SK-N-SH (cell line): Measurements from ENCODE around the gene NUP210L. TPM values are rescaled to one million over a fixed set of nuclear protein-coding genes. Genes with fewer than 3 reads are reported as not detected.

ENCODE experiments used
- CTCF ChIA-PET: fragments of 300-600, 350-600 bp; formaldehyde crosslinking; extraction: SDS; loops from one replicate; lab custom pipeline; 2021; lab: Yijun Ruan, JAX
- POLR2A ChIA-PET: fragments of 350-600 bp; sonication (Branson Sonifier 250); formaldehyde crosslinking; extraction: SDS; loops from one replicate; lab custom pipeline; 2020; ENCODE audit warnings: antibody characterized with exemption, inconsistent platforms; lab: Yijun Ruan, JAX
- DNase-seq: peaks from one replicate; pipeline ENCODE4 v3.0.0; 2012
- H2AFZ ChIP-seq: fragments of 200-600 bp; sonication (generic); 2 replicates; pipeline ENCODE4 v1.8.1; 2016; ENCODE audit warnings: antibody characterized with exemption, mild to moderate bottlenecking, low read depth
- H3F3A ChIP-seq: fragments of 200-600 bp; sonication (generic); replicated peaks from 2 replicates; pipeline ENCODE3; 2016; ENCODE audit warnings: antibody characterized with exemption, mild to moderate bottlenecking; ENCODE audit not compliant: insufficient read depth
- H3K27ac ChIP-seq, 2 experiments: fragments of 200-500 bp in 1 of 2; fragments of 200-600 bp in 1 of 2; sonication (Bioruptor generic) in 1 of 2; sonication (generic), shearing (Covaris generic) in 1 of 2; 2 replicates each; pipeline versions ENCODE4 v1.5.1 to v1.6.1; 2014 to 2016; ENCODE audit warnings: low read depth in 2 of 2, inconsistent platforms in 1 of 2, low read length in 1 of 2, mild to moderate bottlenecking in 1 of 2, mixed read lengths in 1 of 2
- H3K27me3 ChIP-seq: fragments of 200-600 bp; sonication (generic), shearing (Covaris generic); 2 replicates; pipeline ENCODE4 v1.6.1; 2016; ENCODE audit warnings: mixed run types; ENCODE audit not compliant: insufficient read depth
- H3K36me3 ChIP-seq, 2 experiments: fragments of 200-500 bp in 1 of 2; fragments of 200-600 bp in 1 of 2; sonication (Bioruptor generic) in 1 of 2; sonication (generic) in 1 of 2; replicated peaks in 1 of 2; 2 replicates each; pipeline versions ENCODE3 to v1.5.1; 2014 to 2016; ENCODE audit warnings: low read length in 1 of 2, mild to moderate bottlenecking in 1 of 2; ENCODE audit not compliant: insufficient read depth in 2 of 2, control insufficient read depth in 1 of 2
- H3K4me1 ChIP-seq, 2 experiments: fragments of 200-500 bp in 1 of 2; fragments of 200-600 bp in 1 of 2; sonication (Bioruptor generic) in 1 of 2; sonication (generic), shearing (Covaris generic) in 1 of 2; 2 replicates each; pipeline versions ENCODE4 v1.5.1 to v1.6.1; 2014 to 2016; ENCODE audit warnings: low read depth in 1 of 2, low read length in 1 of 2, mixed run types in 1 of 2; ENCODE audit not compliant: insufficient read depth in 2 of 2, control insufficient read depth in 1 of 2
- H3K4me2 ChIP-seq: fragments of 200-600 bp; sonication (generic), shearing (Covaris generic); 2 replicates; pipeline ENCODE4 v1.6.1; 2017; ENCODE audit warnings: mixed run types
- H3K4me3 ChIP-seq, 2 experiments: fragments of 200-500 bp in 1 of 2; fragments of 200-600 bp in 1 of 2; sonication (Bioruptor generic) in 1 of 2; sonication (generic), shearing (Covaris generic) in 1 of 2; 2 replicates each; pipeline versions ENCODE4 v1.5.1 to v1.8.1; 2014 to 2016; ENCODE audit warnings: low read depth in 2 of 2, inconsistent platforms in 1 of 2, low read length in 1 of 2, mild to moderate bottlenecking in 1 of 2, mixed read lengths in 1 of 2, moderate library complexity in 1 of 2
- H3K79me2 ChIP-seq: fragments of 200-600 bp; sonication (generic); 2 replicates; pipeline ENCODE4 v1.8.1; 2017; ENCODE audit warnings: mild to moderate bottlenecking; ENCODE audit not compliant: insufficient read depth
- H3K9ac ChIP-seq: fragments of 200-600 bp; sonication (generic); 2 replicates; pipeline ENCODE4 v1.6.1; 2017; ENCODE audit warnings: mixed run types
- H3K9me2 ChIP-seq: fragments of 200-600 bp; sonication (generic); 2 replicates; pipeline ENCODE4 v1.6.1; 2017; ENCODE audit warnings: mixed run types
- H3K9me3 ChIP-seq: fragments of 200-600 bp; sonication (generic); 2 replicates; pipeline ENCODE4 v1.6.1; 2017; ENCODE audit warnings: mixed run types, mild to moderate bottlenecking, moderate library complexity
- H4K20me1 ChIP-seq: fragments of 200-600 bp; sonication (generic); 2 replicates; pipeline ENCODE4 v1.6.1; 2017; ENCODE audit warnings: mild to moderate bottlenecking, mixed run types; ENCODE audit not compliant: insufficient read depth
- FOXJ3 ChIP-seq: sonication (generic); formaldehyde crosslinking; IDR thresholded peaks from 2 replicates; pipeline ENCODE4 v1.5.1; 2020; ENCODE audit warnings: mild to moderate bottlenecking, missing genetic modification reagents
- FOXM1 ChIP-seq: IDR thresholded peaks from 2 replicates; pipeline ENCODE4 v1.4.0; 2012; ENCODE audit warnings: low read depth, mild to moderate bottlenecking
- GATA2 ChIP-seq: sonication (generic); formaldehyde crosslinking; IDR thresholded peaks from 2 replicates; pipeline ENCODE4 v1.5.0; 2020; ENCODE audit warnings: mild to moderate bottlenecking, missing genetic modification reagents
- JUND ChIP-seq: IDR thresholded peaks from 2 replicates; pipeline ENCODE4 v1.4.0; 2012
- MEF2A ChIP-seq: IDR thresholded peaks from 2 replicates; pipeline ENCODE4 v1.4.0; 2012; ENCODE audit warnings: low read depth, borderline replicate concordance
- RFX5 ChIP-seq: IDR thresholded peaks from 2 replicates; pipeline ENCODE4 v1.6.1; 2012; ENCODE audit warnings: mild to moderate bottlenecking, improper control_type of control experiment, low read length
- SIN3A ChIP-seq: IDR thresholded peaks from 2 replicates; pipeline ENCODE4 v1.6.1; 2012; ENCODE audit warnings: low read depth, mild to moderate bottlenecking, low read length, moderate library complexity, borderline replicate concordance
- SMC3 ChIP-seq: IDR thresholded peaks from 2 replicates; pipeline ENCODE4 v1.6.1; 2012; ENCODE audit warnings: low read depth, low read length, improper control_type of control experiment
- TCF12 ChIP-seq: IDR thresholded peaks from 2 replicates; pipeline ENCODE4 v1.4.0; 2012
- WGBS: methylation state at CpG from one replicate; pipeline ENCODE4 v1.1.6; 2017; ENCODE audit warnings: low lambda C conversion rate; 5-methylcytosine and 5-hydroxymethylcytosine counted together
- polyA plus RNA-seq, 3 experiments: library from polyadenylated mRNA; depleted of rRNA; stranded (reverse); fragments of >200 nt; gene quantifications; 2 replicates each; pipeline ENCODE4 v1.2.3, GENCODE V29; 2012
- TF ChIP-seq, protein P1 (sequence below): fragments of 200-600 bp; sonication (generic); IDR thresholded peaks from 2 replicates; pipeline ENCODE4 v1.6.1; 2017; ENCODE audit warnings: antibody characterized with exemption, mild to moderate bottlenecking, moderate library complexity
- TF ChIP-seq, protein P2 (sequence below): fragments of 150-350 bp; IDR thresholded peaks from 2 replicates; pipeline ENCODE4 v1.6.1; 2016; ENCODE audit warnings: mild to moderate bottlenecking, low read depth, low read length
- TF ChIP-seq, protein P3 (sequence below): IDR thresholded peaks from 2 replicates; pipeline ENCODE4 v1.6.1; 2012; ENCODE audit warnings: mild to moderate bottlenecking, low read depth, low read length, moderate library complexity
- TF ChIP-seq, protein P4 (sequence below): fragments of 150-350 bp; IDR thresholded peaks from 2 replicates; pipeline ENCODE4 v1.6.1; 2017; ENCODE audit warnings: antibody characterized with exemption, low read length, low read depth, borderline replicate concordance
- TF ChIP-seq, protein P5 (sequence below): IDR thresholded peaks from 2 replicates; pipeline ENCODE4 v1.4.0; 2012; ENCODE audit warnings: low read depth, borderline replicate concordance

Gene NUP210L
- polyA plus RNA-seq (2012; rRNA removed), result not detected in 2 replicates
- not detected in 2 replicates for polyA plus RNA-seq (2012; cell fraction: cytosol; rRNA removed)
- polyA plus RNA-seq (2012; cell fraction: nucleus; rRNA removed), result 0.02 TPM in 1 of 2 replicates, not detected in the other

DNA sequence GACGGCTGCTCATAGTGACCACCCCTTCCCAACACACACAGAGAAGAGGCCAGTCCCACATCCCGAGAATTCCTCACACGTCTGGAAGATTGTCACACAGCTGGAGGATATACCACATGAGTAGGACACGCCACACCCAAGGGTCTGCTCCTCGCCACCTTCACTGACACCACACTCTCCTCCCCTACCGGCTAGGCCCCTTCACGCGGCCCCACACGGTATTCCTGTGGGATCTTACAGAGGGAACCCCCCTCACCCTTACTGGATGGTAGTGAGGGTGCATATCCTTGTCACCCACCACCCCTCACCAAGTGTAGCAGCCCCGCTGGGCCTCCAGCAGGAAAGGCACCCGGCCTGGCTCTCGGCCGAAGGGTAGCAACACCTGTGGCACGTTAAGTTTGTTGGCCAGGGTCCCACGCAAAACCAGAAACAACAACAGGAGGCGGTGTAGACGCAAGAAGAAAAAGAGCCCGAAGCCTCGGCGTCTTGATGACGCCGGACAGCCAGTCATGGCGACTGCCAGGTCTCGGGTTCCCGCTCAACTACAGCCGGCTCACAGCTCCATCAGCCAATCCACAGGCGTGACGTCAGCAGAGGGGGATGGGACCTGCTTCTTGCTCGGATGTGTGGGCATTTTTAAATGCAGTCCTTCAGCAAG is at the start of gene NUP210L:
Gene NUP210L (minus strand): TSS at position 540 of the 658 bp plus-strand sequence.
- H2AFZ ChIP-seq, result no peak within 1 kb of the TSS
- no peaks in the 10 kb centered on the region for H3K9me2 ChIP-seq
- no peak for DNase-seq
- TF ChIP-seq, protein P1, sequence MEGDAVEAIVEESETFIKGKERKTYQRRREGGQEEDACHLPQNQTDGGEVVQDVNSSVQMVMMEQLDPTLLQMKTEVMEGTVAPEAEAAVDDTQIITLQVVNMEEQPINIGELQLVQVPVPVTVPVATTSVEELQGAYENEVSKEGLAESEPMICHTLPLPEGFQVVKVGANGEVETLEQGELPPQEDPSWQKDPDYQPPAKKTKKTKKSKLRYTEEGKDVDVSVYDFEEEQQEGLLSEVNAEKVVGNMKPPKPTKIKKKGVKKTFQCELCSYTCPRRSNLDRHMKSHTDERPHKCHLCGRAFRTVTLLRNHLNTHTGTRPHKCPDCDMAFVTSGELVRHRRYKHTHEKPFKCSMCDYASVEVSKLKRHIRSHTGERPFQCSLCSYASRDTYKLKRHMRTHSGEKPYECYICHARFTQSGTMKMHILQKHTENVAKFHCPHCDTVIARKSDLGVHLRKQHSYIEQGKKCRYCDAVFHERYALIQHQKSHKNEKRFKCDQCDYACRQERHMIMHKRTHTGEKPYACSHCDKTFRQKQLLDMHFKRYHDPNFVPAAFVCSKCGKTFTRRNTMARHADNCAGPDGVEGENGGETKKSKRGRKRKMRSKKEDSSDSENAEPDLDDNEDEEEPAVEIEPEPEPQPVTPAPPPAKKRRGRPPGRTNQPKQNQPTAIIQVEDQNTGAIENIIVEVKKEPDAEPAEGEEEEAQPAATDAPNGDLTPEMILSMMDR, result no peak
- TF ChIP-seq, protein P2, sequence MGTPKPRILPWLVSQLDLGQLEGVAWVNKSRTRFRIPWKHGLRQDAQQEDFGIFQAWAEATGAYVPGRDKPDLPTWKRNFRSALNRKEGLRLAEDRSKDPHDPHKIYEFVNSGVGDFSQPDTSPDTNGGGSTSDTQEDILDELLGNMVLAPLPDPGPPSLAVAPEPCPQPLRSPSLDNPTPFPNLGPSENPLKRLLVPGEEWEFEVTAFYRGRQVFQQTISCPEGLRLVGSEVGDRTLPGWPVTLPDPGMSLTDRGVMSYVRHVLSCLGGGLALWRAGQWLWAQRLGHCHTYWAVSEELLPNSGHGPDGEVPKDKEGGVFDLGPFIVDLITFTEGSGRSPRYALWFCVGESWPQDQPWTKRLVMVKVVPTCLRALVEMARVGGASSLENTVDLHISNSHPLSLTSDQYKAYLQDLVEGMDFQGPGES, result no peak
- no peak for TF ChIP-seq FOXM1
- no peak for TF ChIP-seq FOXJ3 (CRISPR knock-in tag)
- no peak for TF ChIP-seq TCF12
- TF ChIP-seq RFX5, result no peak
- TF ChIP-seq, protein P3, sequence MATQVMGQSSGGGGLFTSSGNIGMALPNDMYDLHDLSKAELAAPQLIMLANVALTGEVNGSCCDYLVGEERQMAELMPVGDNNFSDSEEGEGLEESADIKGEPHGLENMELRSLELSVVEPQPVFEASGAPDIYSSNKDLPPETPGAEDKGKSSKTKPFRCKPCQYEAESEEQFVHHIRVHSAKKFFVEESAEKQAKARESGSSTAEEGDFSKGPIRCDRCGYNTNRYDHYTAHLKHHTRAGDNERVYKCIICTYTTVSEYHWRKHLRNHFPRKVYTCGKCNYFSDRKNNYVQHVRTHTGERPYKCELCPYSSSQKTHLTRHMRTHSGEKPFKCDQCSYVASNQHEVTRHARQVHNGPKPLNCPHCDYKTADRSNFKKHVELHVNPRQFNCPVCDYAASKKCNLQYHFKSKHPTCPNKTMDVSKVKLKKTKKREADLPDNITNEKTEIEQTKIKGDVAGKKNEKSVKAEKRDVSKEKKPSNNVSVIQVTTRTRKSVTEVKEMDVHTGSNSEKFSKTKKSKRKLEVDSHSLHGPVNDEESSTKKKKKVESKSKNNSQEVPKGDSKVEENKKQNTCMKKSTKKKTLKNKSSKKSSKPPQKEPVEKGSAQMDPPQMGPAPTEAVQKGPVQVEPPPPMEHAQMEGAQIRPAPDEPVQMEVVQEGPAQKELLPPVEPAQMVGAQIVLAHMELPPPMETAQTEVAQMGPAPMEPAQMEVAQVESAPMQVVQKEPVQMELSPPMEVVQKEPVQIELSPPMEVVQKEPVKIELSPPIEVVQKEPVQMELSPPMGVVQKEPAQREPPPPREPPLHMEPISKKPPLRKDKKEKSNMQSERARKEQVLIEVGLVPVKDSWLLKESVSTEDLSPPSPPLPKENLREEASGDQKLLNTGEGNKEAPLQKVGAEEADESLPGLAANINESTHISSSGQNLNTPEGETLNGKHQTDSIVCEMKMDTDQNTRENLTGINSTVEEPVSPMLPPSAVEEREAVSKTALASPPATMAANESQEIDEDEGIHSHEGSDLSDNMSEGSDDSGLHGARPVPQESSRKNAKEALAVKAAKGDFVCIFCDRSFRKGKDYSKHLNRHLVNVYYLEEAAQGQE, result no peak
- H3K4me2 ChIP-seq, result no peak within 1 kb of the TSS
- no peak within 1 kb of the TSS for H3K27ac ChIP-seq
- H3K79me2 ChIP-seq, result peaks cover 3% of the 10 kb centered on the region; the same call in 1 of the 2 replicates
- CTCF ChIA-PET, result interaction anchor here (0.6 to 0.7 kb wide), 2 partner anchors 9 kb away, joined by 3 to 4 read pairs; no protein-coding TSS in a partner anchor
- H3K9ac ChIP-seq, result no peak within 1 kb of the TSS
- H4K20me1 ChIP-seq, result peaks cover 17% of the 10 kb centered on the region; the same call in 1 of the 2 replicates
- no peaks in the 10 kb centered on the region for H3K4me1 ChIP-seq
- H3K4me3 ChIP-seq, result no peak within 1 kb of the TSS
- H3K36me3 ChIP-seq, result peaks cover 41 to 42% of the 10 kb centered on the region in 2 experiments
- 92% methylated on average over 29 of the region's 29 CpGs for WGBS
- POLR2A ChIA-PET, result no interaction called here
- peaks cover 46% of the 10 kb centered on the region for H3F3A ChIP-seq
- no peaks in the 10 kb centered on the region for H3K9me3 ChIP-seq
- H3K27me3 ChIP-seq, result no peaks in the 10 kb centered on the region

DNA sequence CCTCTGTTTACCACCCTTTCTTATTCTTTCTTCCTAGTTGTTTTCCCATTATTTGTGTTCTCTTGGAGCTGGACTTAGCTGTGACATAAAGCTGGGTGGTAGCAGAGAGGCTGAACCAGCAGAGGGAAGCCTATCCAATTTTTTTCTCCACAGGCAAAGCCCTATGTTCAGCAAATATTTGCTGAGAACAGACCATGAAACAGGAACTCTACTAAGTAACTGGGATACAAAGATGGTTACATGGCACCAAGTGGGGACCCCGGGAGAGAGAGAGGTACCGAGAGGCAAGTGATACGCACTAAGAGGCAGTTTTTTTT is 44.6 kb upstream of the NUP210L start:
- no peak for DNase-seq
- Histone ChIP-seq H3K27ac (no peak overlapping the region), H3K4me1 (peaks cover 0 to 2% of the 10 kb centered on the region in 2 experiments; a peak in 1 of 4 replicates), H3F3A (peaks cover 13% of the 10 kb centered on the region), H3K9me2 (no peaks in the 10 kb centered on the region), H3K4me3 (no peak overlapping the region), H3K79me2 (no peaks in the 10 kb centered on the region), H2AFZ (peak overlapping the region; percentile 48; the same call in 1 of the 2 replicates), H3K9me3 (no peaks in the 10 kb centered on the region), H3K9ac (no peak overlapping the region), H3K36me3 (no peaks in the 10 kb centered on the region), H3K4me2 (no peak overlapping the region), H3K27me3 (no peaks in the 10 kb centered on the region), H4K20me1 (no peaks in the 10 kb centered on the region)
- POLR2A ChIA-PET, result interaction anchor here (0.7 to 1.3 kb wide), 2 partner anchors 72 to 209 kb away, joined by 3 to 5 read pairs; partner anchors contain the start of gene RPS27
- CTCF ChIA-PET, result interaction anchor here (0.6 to 4.2 kb wide), 23 partner anchors 9 to 151 kb away, joined by 3 to 49 read pairs (median 6); partner anchors contain the start of genes ATP8B2, HAX1 and UBAP2L
- WGBS, result 94% methylated on average over 3 of the region's 3 CpGs
- TF ChIP-seq FOXM1 (no peak), JUND (no peak), MEF2A (no peak), SMC3 (no peak), SIN3A (no peak), RFX5 (no peak), GATA2 (CRISPR knock-in tag) (no peak)
- TF ChIP-seq, protein P4, sequence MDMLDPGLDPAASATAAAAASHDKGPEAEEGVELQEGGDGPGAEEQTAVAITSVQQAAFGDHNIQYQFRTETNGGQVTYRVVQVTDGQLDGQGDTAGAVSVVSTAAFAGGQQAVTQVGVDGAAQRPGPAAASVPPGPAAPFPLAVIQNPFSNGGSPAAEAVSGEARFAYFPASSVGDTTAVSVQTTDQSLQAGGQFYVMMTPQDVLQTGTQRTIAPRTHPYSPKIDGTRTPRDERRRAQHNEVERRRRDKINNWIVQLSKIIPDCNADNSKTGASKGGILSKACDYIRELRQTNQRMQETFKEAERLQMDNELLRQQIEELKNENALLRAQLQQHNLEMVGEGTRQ, result no peak
- TF ChIP-seq, protein P5, sequence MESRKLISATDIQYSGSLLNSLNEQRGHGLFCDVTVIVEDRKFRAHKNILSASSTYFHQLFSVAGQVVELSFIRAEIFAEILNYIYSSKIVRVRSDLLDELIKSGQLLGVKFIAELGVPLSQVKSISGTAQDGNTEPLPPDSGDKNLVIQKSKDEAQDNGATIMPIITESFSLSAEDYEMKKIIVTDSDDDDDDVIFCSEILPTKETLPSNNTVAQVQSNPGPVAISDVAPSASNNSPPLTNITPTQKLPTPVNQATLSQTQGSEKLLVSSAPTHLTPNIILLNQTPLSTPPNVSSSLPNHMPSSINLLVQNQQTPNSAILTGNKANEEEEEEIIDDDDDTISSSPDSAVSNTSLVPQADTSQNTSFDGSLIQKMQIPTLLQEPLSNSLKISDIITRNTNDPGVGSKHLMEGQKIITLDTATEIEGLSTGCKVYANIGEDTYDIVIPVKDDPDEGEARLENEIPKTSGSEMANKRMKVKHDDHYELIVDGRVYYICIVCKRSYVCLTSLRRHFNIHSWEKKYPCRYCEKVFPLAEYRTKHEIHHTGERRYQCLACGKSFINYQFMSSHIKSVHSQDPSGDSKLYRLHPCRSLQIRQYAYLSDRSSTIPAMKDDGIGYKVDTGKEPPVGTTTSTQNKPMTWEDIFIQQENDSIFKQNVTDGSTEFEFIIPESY, result no peak
- TF ChIP-seq, protein P2, result no peak
